SK-N-SH (cell line): Measurements from ENCODE around the gene ZDHHC8.

Experiments
- CTCF ChIP-seq: fragments of 200-600 bp; sonication (generic); IDR thresholded peaks from 2 replicates; pipeline ENCODE4 v1.6.1; 2017; ENCODE audit warnings: antibody characterized with exemption, mild to moderate bottlenecking, moderate library complexity
- EP300 ChIP-seq, 2 experiments: IDR thresholded peaks; 2 replicates each; pipeline versions ENCODE4 v1.4.0 to v1.6.1; 2012; ENCODE audit warnings: borderline replicate concordance in 1 of 2, low read depth in 1 of 2, low read length in 1 of 2
- FOXJ3 ChIP-seq: sonication (generic); formaldehyde crosslinking; IDR thresholded peaks from 2 replicates; pipeline ENCODE4 v1.5.1; 2020; ENCODE audit warnings: mild to moderate bottlenecking, missing genetic modification reagents
- GABPA ChIP-seq: IDR thresholded peaks from 2 replicates; pipeline ENCODE4 v1.4.0; 2012; ENCODE audit warnings: low read depth, mild to moderate bottlenecking
- IRF3 ChIP-seq: fragments of 150-350 bp; IDR thresholded peaks from 2 replicates; pipeline ENCODE4 v1.6.1; 2016; ENCODE audit warnings: mild to moderate bottlenecking, low read depth, low read length
- MAX ChIP-seq: IDR thresholded peaks from 2 replicates; pipeline ENCODE4 v1.4.0; 2012; ENCODE audit warnings: low read depth
- POLR2AphosphoS5 ChIP-seq: IDR thresholded peaks from 2 replicates; pipeline ENCODE4 v1.6.1; 2012; ENCODE audit warnings: low read depth, low read length
- TEAD4 ChIP-seq: IDR thresholded peaks from 2 replicates; pipeline ENCODE4 v1.4.0; 2012; ENCODE audit warnings: mild to moderate bottlenecking, borderline replicate concordance; ENCODE audit not compliant: insufficient read depth
- YY1 ChIP-seq: IDR thresholded peaks from 2 replicates; pipeline ENCODE4 v1.4.0; 2012; ENCODE audit warnings: low read depth, mild to moderate bottlenecking

- TF ChIP-seq GABPA (no peak), FOXJ3 (no peak), CTCF (no peak), MAX (no peak), TEAD4 (no peak), IRF3 (no peak), POLR2AphosphoS5 (no peak), YY1 (no peak), EP300 (IDR thresholded peaks at IDR 0.05; ENCODE audit: borderline replicate concordance in 1 of 2, low read depth in 1 of 2, low read length in 1 of 2) (no peak)
Measured at GRCh38 chr22:20141186-20142077, 9.8 kb downstream of the ZDHHC8 start.
